Measurements from ENCODE around the gene CDHR1. TPM values are rescaled to one million over a fixed set of nuclear protein-coding genes. Genes with fewer than 3 reads are reported as not detected.
A peak's percentile ranks its signal among the peaks of the same experiment; 100 is the strongest.

The CDHR1 gene
- polyA plus RNA-seq, 1 of the 3 experiments (the other 2 are of a cell fraction): 0.02 TPM

- no peak overlapping the region for H3K27ac ChIP-seq (ENCODE audit: low read depth in 2 of 2, low read length in 1 of 2)
- no peaks in the 10 kb centered on the region for H4K20me1 ChIP-seq (ENCODE audit: insufficient read depth)
- no peak overlapping the region for H3K4me2 ChIP-seq
- no peaks in the 10 kb centered on the region for H3K9me3 ChIP-seq
- no peak overlapping the region for H3K4me3 ChIP-seq (ENCODE audit: low read depth in 2 of 2, low read length in 1 of 2)
- H3K9me2 ChIP-seq: no peaks in the 10 kb centered on the region
- 52% methylated on average over 5 of the region's 5 CpGs for WGBS (ENCODE audit: low lambda C conversion rate)
- CTCF ChIA-PET: interaction anchor here (0.5 to 11.2 kb wide), 18 partner anchors 9 to 450 kb away, joined by 3 to 201 read pairs (median 4); no protein-coding TSS in a partner anchor
- H3K27me3 ChIP-seq (ENCODE audit: insufficient read depth): no peaks in the 10 kb centered on the region
- no peak overlapping the region for H3K9ac ChIP-seq
- peaks cover 0 to 11% of the 10 kb centered on the region in 2 experiments; a peak in 1 of 4 replicates for H3K4me1 ChIP-seq (ENCODE audit: control insufficient read depth in 1 of 2, insufficient read depth in 2 of 2, low read depth in 1 of 2, low read length in 1 of 2)
- H2AFZ ChIP-seq (ENCODE audit: low read depth): no peak overlapping the region
- TF ChIP-seq FOXM1 (IDR thresholded peaks at IDR 0.05; ENCODE audit: low read depth): no peak
- TF ChIP-seq PBX3 (IDR thresholded peaks at IDR 0.05): no peak
- no peak for TF ChIP-seq TAF1 (IDR thresholded peaks at IDR 0.05; ENCODE audit: borderline replicate concordance, low read depth, low read length)
- no peak for TF ChIP-seq CTCF (IDR thresholded peaks at IDR 0.05)
- no peak for TF ChIP-seq JUND (IDR thresholded peaks at IDR 0.05)
- TF ChIP-seq EZH2phosphoT487 (IDR thresholded peaks at IDR 0.05; ENCODE audit: borderline replicate concordance, low read depth): no peak
- no peak for TF ChIP-seq IRF3 (IDR thresholded peaks at IDR 0.05; ENCODE audit: low read depth, low read length)
- no peak for TF ChIP-seq RFX5 (IDR thresholded peaks at IDR 0.05; ENCODE audit: low read length)
- TF ChIP-seq YY1 (IDR thresholded peaks at IDR 0.05; ENCODE audit: low read depth): no peak
- TF ChIP-seq TCF12 (IDR thresholded peaks at IDR 0.05): no peak
- no peak for TF ChIP-seq RXRA (IDR thresholded peaks at IDR 0.05; ENCODE audit: borderline replicate concordance, low read depth)
- no peaks in the 10 kb centered on the region for H3K79me2 ChIP-seq (ENCODE audit: insufficient read depth)
- H3K36me3 ChIP-seq (replicated peaks in 1 of 2; ENCODE audit: control insufficient read depth in 1 of 2, insufficient read depth in 2 of 2, low read length in 1 of 2): no peaks in the 10 kb centered on the region
- POLR2A ChIA-PET: no interaction called here
- DNase-seq: no peak
- H3F3A ChIP-seq (replicated peaks; ENCODE audit: insufficient read depth): no peaks in the 10 kb centered on the region
Measured at GRCh38 chr10:84263716-84264115, 69.4 kb downstream of the CDHR1 start.

- whole genome bisulfite sequencing (ENCODE audit: low lambda C conversion rate): 8% methylated on average over 10 of the region's 11 CpGs
- Histone ChIP-seq H3K79me2 (ENCODE audit: insufficient read depth) (no peaks in the 10 kb centered on the region), H2AFZ (ENCODE audit: low read depth) (no peak overlapping the region), H3K9me2 (no peaks in the 10 kb centered on the region), H3K9ac (no peak overlapping the region), H3K36me3 (replicated peaks in 1 of 2; ENCODE audit: control insufficient read depth in 1 of 2, insufficient read depth in 2 of 2, low read length in 1 of 2) (no peaks in the 10 kb centered on the region), H4K20me1 (ENCODE audit: insufficient read depth) (no peaks in the 10 kb centered on the region), H3K4me2 (peak overlapping the region; percentile 25; the same call in 1 of the 2 replicates), H3K27me3 (ENCODE audit: insufficient read depth) (no peaks in the 10 kb centered on the region), H3K9me3 (no peaks in the 10 kb centered on the region), H3K4me1 (ENCODE audit: control insufficient read depth in 1 of 2, insufficient read depth in 2 of 2, low read depth in 1 of 2, low read length in 1 of 2) (peaks cover 4 to 11% of the 10 kb centered on the region in 2 experiments; a peak in 3 of 4 replicates), H3F3A (replicated peaks; ENCODE audit: insufficient read depth) (no peaks in the 10 kb centered on the region), H3K27ac (ENCODE audit: low read depth in 2 of 2, low read length in 1 of 2) (no peak overlapping the region), H3K4me3 (ENCODE audit: low read depth in 2 of 2, low read length in 1 of 2) (peak overlapping the region in 1 of 2 experiments; percentile 43; a peak in 1 of 4 replicates)
- TF ChIP-seq SIN3A (IDR thresholded peaks at IDR 0.05; ENCODE audit: borderline replicate concordance, low read depth, low read length) (no peak), ZBTB33 (IDR thresholded peaks at IDR 0.05; ENCODE audit: borderline replicate concordance, low read depth) (no peak), SMC3 (IDR thresholded peaks at IDR 0.05; ENCODE audit: low read depth, low read length) (peak; percentile 90), RAD21 (IDR thresholded peaks at IDR 0.05; ENCODE audit: low read length) (peak; percentile 93), CTCF (IDR thresholded peaks at IDR 0.05) (peak; percentile 96)
- CTCF ChIA-PET: interaction anchor here (0.5 to 11.2 kb wide), 41 partner anchors 10 to 452 kb away, joined by 3 to 201 read pairs (median 3); no protein-coding TSS in a partner anchor
- POLR2A ChIA-PET: no interaction called here
- DNase-seq: peak; percentile 78
Measured at GRCh38 chr10:84264611-84265141, 70.3 kb downstream of the CDHR1 start.

All from SK-N-SH (cell line).